A549 (cell line): ENCODE results near the gene GABRG2. TPM values are rescaled to one million over a fixed set of nuclear protein-coding genes. Genes with fewer than 3 reads are reported as not detected.

Experiments
- ATAC-seq, 2 experiments: fragments of 200-7000 bp in 1 of 2; fragments of >200 bp in 1 of 2; cut with Nextera tagmentation in 1 of 2; cut with Tn5 transposase in 1 of 2; 3 replicates each; pipeline versions ENCODE4 v1.8.0 to v1.9.1; 2018 to 2020; ENCODE audit warnings: mild to moderate bottlenecking in 1 of 2, moderate library complexity in 1 of 2
- CTCF ChIA-PET: fragments of 300-600 bp; sonication (Branson Sonifier 250); formaldehyde crosslinking; extraction: SDS; loops from one replicate; lab custom pipeline; 2021; ENCODE audit warnings: antibody characterized with exemption, inconsistent platforms; lab: Yijun Ruan, JAX
- POLR2A ChIA-PET: fragments of 350-600 bp; formaldehyde crosslinking; extraction: SDS; loops from one replicate; lab custom pipeline; 2021; ENCODE audit warnings: antibody characterized with exemption, inconsistent platforms; lab: Yijun Ruan, JAX
- DNase-seq, 2 experiments: peaks; one replicate each; pipeline versions ENCODE4 v3.0.0 to v3.0.0-alpha.2; 2011 to 2016; ENCODE audit warnings: low read depth in 1 of 2, low spot score in 1 of 2
- FAIRE-seq: peaks from 2 replicates; lab custom pipeline; 2011; peaks lifted over from hg19 to GRCh38; lab: Jason Lieb, UNC
- H3K27ac ChIP-seq, 2 experiments: fragments of >200 bp; sonication (Bioruptor Twin); formaldehyde crosslinking; 3 replicates each; pipeline ENCODE4 v1.5.1; 2016 to 2017
- H3K4me1 ChIP-seq: fragments of >200 bp; sonication (Bioruptor Twin); formaldehyde crosslinking; 3 replicates; pipeline ENCODE4 v1.6.1; 2016
- H3K4me2 ChIP-seq: fragments of >200 bp; sonication (Bioruptor Twin); formaldehyde crosslinking; 3 replicates; pipeline ENCODE4 v1.6.1; 2016
- H3K4me3 ChIP-seq: fragments of >200 bp; sonication (Bioruptor Twin); formaldehyde crosslinking; 3 replicates; pipeline ENCODE4 v1.5.1; 2016
- H3K9me3 ChIP-seq: fragments of >200 bp; sonication (Bioruptor Twin); formaldehyde crosslinking; 3 replicates; pipeline ENCODE4 v1.6.1; 2016
- CBX8 ChIP-seq: fragments of 200-600 bp; sonication (generic); IDR thresholded peaks from 2 replicates; pipeline ENCODE4 v1.6.1; 2016
- CHD2 ChIP-seq: fragments of 150-350 bp; IDR thresholded peaks from 2 replicates; pipeline ENCODE4 v1.6.1; 2014; ENCODE audit warnings: low read length; ENCODE audit not compliant: partially characterized antibody
- EHMT2 ChIP-seq: fragments of 200-600 bp; sonication (generic); IDR thresholded peaks from 2 replicates; pipeline ENCODE4 v1.6.1; 2016; ENCODE audit warnings: antibody characterized with exemption, low read depth, mild to moderate bottlenecking, moderate library complexity
- HOXA7 ChIP-seq: fragments of 250-450 bp; sonication (Bioruptor Pico); IDR thresholded peaks from 2 replicates; pipeline ENCODE4 v1.5.0; 2020; ENCODE audit warnings: mild to moderate bottlenecking, moderate library complexity
- KDM1A ChIP-seq: fragments of 200-600 bp; sonication (generic); IDR thresholded peaks from 2 replicates; pipeline ENCODE4 v1.6.1; 2016; ENCODE audit warnings: low read depth, mild to moderate bottlenecking
- KDM5A ChIP-seq: fragments of 200-600 bp; sonication (generic); IDR thresholded peaks from 2 replicates; pipeline ENCODE4 v1.6.1; 2016; ENCODE audit warnings: antibody characterized with exemption, mild to moderate bottlenecking
- MAFK ChIP-seq: fragments of 450-650 bp; IDR thresholded peaks from 2 replicates; pipeline ENCODE4 v1.6.1; 2014; ENCODE audit not compliant: partially characterized antibody
- MAZ ChIP-seq: fragments of 150-350 bp; IDR thresholded peaks from 2 replicates; pipeline ENCODE4 v1.6.1; 2014; ENCODE audit warnings: antibody characterized with exemption, low read depth, low read length, borderline replicate concordance
- NPAS2 ChIP-seq: fragments of 250-450 bp; sonication (Bioruptor Pico); IDR thresholded peaks from 2 replicates; pipeline ENCODE4 v1.8.0; 2022; ENCODE audit warnings: mild to moderate bottlenecking, moderate library complexity, borderline replicate concordance
- NR3C1 ChIP-seq: fragments of >200 bp; sonication (Bioruptor Twin); formaldehyde crosslinking; IDR thresholded peaks from 3 replicates; pipeline ENCODE4 v1.6.1; 2017
- PHF8 ChIP-seq: fragments of 200-600 bp; sonication (generic); IDR thresholded peaks from 2 replicates; pipeline ENCODE4 v1.6.1; 2016; ENCODE audit warnings: low read depth, mild to moderate bottlenecking, antibody characterized with exemption, moderate library complexity, borderline replicate concordance
- POLR2A ChIP-seq: IDR thresholded peaks from 2 replicates; pipeline ENCODE4 v1.6.1; 2012; ENCODE audit warnings: mild to moderate bottlenecking, low read length
- POLR2AphosphoS2 ChIP-seq: conservative IDR thresholded peaks from 2 replicates; pipeline ENCODE4 v1.6.1; 2012; ENCODE audit warnings: low read length, improper control_type of control experiment, inconsistent platforms
- RAD21 ChIP-seq, 2 experiments: fragments of >200 bp in 1 of 2; sonication (Bioruptor Twin) in 1 of 2; formaldehyde crosslinking in 1 of 2; IDR thresholded peaks in 1 of 2; conservative IDR thresholded peaks in 1 of 2; 2 replicates in 1 of 2; 3 replicates in 1 of 2; pipeline ENCODE4 v1.6.1; 2012 to 2018; ENCODE audit warnings: inconsistent platforms in 1 of 2
- RCOR1 ChIP-seq: fragments of 150-350 bp; IDR thresholded peaks from 2 replicates; pipeline ENCODE4 v1.6.1; 2014; ENCODE audit warnings: antibody characterized with exemption, low read length, low read depth
- RFX5 ChIP-seq: fragments of 450-650 bp; IDR thresholded peaks from 2 replicates; pipeline ENCODE4 v1.7.1; 2014; ENCODE audit warnings: antibody characterized with exemption, mild to moderate bottlenecking, moderate library complexity
- ZNF302 ChIP-seq: fragments of 250-450 bp; sonication (Bioruptor Pico); IDR thresholded peaks from 2 replicates; pipeline ENCODE4 v1.9.0; 2021; ENCODE audit warnings: inconsistent platforms, mild to moderate bottlenecking, moderate library complexity
- ZSCAN20 ChIP-seq: fragments of 250-450 bp; sonication (Bioruptor Pico); IDR thresholded peaks from 2 replicates; pipeline ENCODE4 v1.8.0; 2022; ENCODE audit warnings: mild to moderate bottlenecking, moderate library complexity
- WGBS: methylation state at CpG from one replicate; pipeline ENCODE4 v1.1.6; 2017; ENCODE audit errors: missing lambda C conversion rate; 5-methylcytosine and 5-hydroxymethylcytosine counted together
- polyA plus RNA-seq, 4 experiments: library from polyadenylated mRNA; depleted of rRNA in 3 of 4; stranded (reverse); fragments of >200 nt; fragmentation: RNase III in 1 of 4; extraction: RNeasy Plus Mini Kit Qiagen cat#74134 plus additional on column Dnase treatment in 1 of 4; gene quantifications; 2 replicates in 3 of 4; 3 replicates in 1 of 4; pipeline ENCODE4 v1.2.3, GENCODE V29; 2011 to 2017
- TF ChIP-seq, protein P1 (sequence below): fragments of 250-450 bp; sonication (Bioruptor Pico); IDR thresholded peaks from 2 replicates; pipeline ENCODE4 v1.5.0; 2020; ENCODE audit warnings: low read depth, mild to moderate bottlenecking, moderate library complexity
- TF ChIP-seq, protein P2 (sequence below): fragments of 200-600 bp; sonication (generic); IDR thresholded peaks from 2 replicates; pipeline ENCODE4 v1.6.1; 2016; ENCODE audit warnings: antibody characterized with exemption, mild to moderate bottlenecking, moderate library complexity
- TF ChIP-seq, protein P3 (sequence below): fragments of >200 bp; sonication (Bioruptor Twin); formaldehyde crosslinking; IDR thresholded peaks from 3 replicates; pipeline ENCODE4 v1.5.1; 2016
- TF ChIP-seq, protein P4 (sequence below): IDR thresholded peaks from 2 replicates; pipeline ENCODE4 v1.6.1; 2012
- TF ChIP-seq, protein P5 (sequence below): fragments of 450-650 bp; IDR thresholded peaks from 2 replicates; pipeline ENCODE4 v1.6.1; 2014; ENCODE audit warnings: antibody characterized with exemption
- TF ChIP-seq, protein P6 (sequence below): fragments of 250-450 bp; sonication (Bioruptor Pico); IDR thresholded peaks from 2 replicates; pipeline ENCODE4 v1.5.0; 2021; ENCODE audit warnings: mild to moderate bottlenecking, moderate library complexity, borderline replicate concordance
- TF ChIP-seq, protein P7 (sequence below): fragments of >200 bp; sonication (Bioruptor Twin); formaldehyde crosslinking; IDR thresholded peaks from 3 replicates; pipeline ENCODE4 v1.6.1; 2016
- TF ChIP-seq, protein P8 (sequence below): fragments of >200 bp; sonication (Bioruptor Twin); formaldehyde crosslinking; IDR thresholded peaks from 2 replicates; pipeline ENCODE4 v1.6.1; 2016

GABRG2 gene
- polyA plus RNA-seq, 2 of the 4 experiments (the other 2 are of a cell fraction), result not detected

DNA sequence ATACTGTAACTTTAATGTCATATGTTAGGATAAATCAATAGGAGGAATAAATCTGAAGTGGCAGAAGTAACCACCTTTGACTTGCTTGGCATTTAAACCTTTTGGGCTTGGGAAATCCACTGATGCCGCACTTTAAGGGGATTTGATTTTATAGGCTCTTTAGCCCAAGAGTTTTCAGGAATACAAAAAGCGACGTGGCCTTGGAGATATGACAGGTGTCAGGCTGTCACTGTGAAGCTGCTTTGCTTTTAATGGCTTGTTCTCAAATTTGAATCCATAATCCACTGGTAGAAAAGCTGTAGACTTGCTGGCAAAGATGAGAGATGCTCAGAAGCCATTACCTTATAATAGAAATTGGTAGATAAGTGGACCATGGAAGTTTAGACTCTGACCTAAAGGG lies 71.6 kb downstream of the GABRG2 start:
- ChIA-PET CTCF (no interaction called here), POLR2A (no interaction called here)
- ATAC-seq (no peak), DNase-seq (no peak), FAIRE-seq (no peak)
- no peak overlapping the region for H3K4me3 ChIP-seq
- TF ChIP-seq RCOR1 (no peak), MAZ (no peak), HOXA7 (CRISPR knock-in tag) (no peak), NPAS2 (CRISPR knock-in tag) (no peak), KDM1A (no peak), POLR2AphosphoS2 (no peak), ZSCAN20 (no peak), CHD2 (no peak), MAFK (no peak), CBX8 (no peak), ZNF302 (no peak)
- TF ChIP-seq, protein P1, sequence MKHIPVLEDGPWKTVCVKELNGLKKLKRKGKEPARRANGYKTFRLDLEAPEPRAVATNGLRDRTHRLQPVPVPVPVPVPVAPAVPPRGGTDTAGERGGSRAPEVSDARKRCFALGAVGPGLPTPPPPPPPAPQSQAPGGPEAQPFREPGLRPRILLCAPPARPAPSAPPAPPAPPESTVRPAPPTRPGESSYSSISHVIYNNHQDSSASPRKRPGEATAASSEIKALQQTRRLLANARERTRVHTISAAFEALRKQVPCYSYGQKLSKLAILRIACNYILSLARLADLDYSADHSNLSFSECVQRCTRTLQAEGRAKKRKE (CRISPR knock-in tag), result no peak
- TF ChIP-seq, protein P2, sequence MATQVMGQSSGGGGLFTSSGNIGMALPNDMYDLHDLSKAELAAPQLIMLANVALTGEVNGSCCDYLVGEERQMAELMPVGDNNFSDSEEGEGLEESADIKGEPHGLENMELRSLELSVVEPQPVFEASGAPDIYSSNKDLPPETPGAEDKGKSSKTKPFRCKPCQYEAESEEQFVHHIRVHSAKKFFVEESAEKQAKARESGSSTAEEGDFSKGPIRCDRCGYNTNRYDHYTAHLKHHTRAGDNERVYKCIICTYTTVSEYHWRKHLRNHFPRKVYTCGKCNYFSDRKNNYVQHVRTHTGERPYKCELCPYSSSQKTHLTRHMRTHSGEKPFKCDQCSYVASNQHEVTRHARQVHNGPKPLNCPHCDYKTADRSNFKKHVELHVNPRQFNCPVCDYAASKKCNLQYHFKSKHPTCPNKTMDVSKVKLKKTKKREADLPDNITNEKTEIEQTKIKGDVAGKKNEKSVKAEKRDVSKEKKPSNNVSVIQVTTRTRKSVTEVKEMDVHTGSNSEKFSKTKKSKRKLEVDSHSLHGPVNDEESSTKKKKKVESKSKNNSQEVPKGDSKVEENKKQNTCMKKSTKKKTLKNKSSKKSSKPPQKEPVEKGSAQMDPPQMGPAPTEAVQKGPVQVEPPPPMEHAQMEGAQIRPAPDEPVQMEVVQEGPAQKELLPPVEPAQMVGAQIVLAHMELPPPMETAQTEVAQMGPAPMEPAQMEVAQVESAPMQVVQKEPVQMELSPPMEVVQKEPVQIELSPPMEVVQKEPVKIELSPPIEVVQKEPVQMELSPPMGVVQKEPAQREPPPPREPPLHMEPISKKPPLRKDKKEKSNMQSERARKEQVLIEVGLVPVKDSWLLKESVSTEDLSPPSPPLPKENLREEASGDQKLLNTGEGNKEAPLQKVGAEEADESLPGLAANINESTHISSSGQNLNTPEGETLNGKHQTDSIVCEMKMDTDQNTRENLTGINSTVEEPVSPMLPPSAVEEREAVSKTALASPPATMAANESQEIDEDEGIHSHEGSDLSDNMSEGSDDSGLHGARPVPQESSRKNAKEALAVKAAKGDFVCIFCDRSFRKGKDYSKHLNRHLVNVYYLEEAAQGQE, result no peak
- TF ChIP-seq, protein P3, sequence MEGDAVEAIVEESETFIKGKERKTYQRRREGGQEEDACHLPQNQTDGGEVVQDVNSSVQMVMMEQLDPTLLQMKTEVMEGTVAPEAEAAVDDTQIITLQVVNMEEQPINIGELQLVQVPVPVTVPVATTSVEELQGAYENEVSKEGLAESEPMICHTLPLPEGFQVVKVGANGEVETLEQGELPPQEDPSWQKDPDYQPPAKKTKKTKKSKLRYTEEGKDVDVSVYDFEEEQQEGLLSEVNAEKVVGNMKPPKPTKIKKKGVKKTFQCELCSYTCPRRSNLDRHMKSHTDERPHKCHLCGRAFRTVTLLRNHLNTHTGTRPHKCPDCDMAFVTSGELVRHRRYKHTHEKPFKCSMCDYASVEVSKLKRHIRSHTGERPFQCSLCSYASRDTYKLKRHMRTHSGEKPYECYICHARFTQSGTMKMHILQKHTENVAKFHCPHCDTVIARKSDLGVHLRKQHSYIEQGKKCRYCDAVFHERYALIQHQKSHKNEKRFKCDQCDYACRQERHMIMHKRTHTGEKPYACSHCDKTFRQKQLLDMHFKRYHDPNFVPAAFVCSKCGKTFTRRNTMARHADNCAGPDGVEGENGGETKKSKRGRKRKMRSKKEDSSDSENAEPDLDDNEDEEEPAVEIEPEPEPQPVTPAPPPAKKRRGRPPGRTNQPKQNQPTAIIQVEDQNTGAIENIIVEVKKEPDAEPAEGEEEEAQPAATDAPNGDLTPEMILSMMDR, result no peak
- TF ChIP-seq, protein P4, sequence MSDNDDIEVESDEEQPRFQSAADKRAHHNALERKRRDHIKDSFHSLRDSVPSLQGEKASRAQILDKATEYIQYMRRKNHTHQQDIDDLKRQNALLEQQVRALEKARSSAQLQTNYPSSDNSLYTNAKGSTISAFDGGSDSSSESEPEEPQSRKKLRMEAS, result no peak
- TF ChIP-seq, protein P5, sequence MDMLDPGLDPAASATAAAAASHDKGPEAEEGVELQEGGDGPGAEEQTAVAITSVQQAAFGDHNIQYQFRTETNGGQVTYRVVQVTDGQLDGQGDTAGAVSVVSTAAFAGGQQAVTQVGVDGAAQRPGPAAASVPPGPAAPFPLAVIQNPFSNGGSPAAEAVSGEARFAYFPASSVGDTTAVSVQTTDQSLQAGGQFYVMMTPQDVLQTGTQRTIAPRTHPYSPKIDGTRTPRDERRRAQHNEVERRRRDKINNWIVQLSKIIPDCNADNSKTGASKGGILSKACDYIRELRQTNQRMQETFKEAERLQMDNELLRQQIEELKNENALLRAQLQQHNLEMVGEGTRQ, result no peak
- H3K9me3 ChIP-seq, result no peaks in the 10 kb centered on the region
- H3K27ac ChIP-seq, result no peak overlapping the region
- H3K4me1 ChIP-seq, result no peaks in the 10 kb centered on the region
- H3K4me2 ChIP-seq, result no peak overlapping the region
- WGBS, result 24% methylated on average over 3 of the region's 3 CpGs

DNA sequence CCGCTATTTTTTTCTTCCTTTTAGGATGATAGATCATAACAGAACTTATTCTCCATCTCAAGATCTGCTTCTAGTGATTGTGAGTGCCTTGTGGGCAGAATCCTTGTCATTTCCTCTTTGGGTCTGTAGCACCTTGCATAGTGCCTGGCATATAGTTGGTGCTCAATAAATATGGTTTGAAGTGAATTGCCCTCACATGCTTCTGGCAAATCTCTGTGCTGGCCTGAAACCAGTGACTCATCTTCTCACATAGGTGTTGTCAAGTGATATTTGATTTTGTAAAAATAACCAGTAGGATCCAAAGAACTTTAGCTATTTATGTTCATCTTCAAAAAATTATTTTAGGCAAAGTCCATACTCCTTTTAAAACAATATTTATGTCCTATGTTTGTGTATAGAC lies 86.7 kb downstream of the GABRG2 start:
- Histone ChIP-seq H3K4me3 (no peak overlapping the region), H3K9me3 (no peaks in the 10 kb centered on the region), H3K27ac (no peak overlapping the region), H3K4me2 (no peak overlapping the region), H3K4me1 (no peaks in the 10 kb centered on the region)
- no peak for FAIRE-seq
- POLR2A ChIA-PET, result no interaction called here
- no peak for DNase-seq
- no peak for ATAC-seq
- TF ChIP-seq RFX5 (no peak), POLR2AphosphoS2 (no peak), EHMT2 (no peak), RAD21 (conservative IDR thresholded peaks at IDR 0.05 in 1 of 2, IDR thresholded peaks at IDR 0.05 in 1 of 2) (no peak), PHF8 (no peak), KDM5A (no peak), NR3C1 (no peak), POLR2A (no peak), RCOR1 (no peak)
- TF ChIP-seq, protein P6, sequence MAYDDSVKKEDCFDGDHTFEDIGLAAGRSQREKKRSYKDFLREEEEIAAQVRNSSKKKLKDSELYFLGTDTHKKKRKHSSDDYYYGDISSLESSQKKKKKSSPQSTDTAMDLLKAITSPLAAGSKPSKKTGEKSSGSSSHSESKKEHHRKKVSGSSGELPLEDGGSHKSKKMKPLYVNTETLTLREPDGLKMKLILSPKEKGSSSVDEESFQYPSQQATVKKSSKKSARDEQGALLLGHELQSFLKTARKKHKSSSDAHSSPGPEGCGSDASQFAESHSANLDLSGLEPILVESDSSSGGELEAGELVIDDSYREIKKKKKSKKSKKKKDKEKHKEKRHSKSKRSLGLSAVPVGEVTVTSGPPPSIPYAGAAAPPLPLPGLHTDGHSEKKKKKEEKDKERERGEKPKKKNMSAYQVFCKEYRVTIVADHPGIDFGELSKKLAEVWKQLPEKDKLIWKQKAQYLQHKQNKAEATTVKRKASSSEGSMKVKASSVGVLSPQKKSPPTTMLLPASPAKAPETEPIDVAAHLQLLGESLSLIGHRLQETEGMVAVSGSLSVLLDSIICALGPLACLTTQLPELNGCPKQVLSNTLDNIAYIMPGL (CRISPR knock-in tag), result no peak
- TF ChIP-seq, protein P7, sequence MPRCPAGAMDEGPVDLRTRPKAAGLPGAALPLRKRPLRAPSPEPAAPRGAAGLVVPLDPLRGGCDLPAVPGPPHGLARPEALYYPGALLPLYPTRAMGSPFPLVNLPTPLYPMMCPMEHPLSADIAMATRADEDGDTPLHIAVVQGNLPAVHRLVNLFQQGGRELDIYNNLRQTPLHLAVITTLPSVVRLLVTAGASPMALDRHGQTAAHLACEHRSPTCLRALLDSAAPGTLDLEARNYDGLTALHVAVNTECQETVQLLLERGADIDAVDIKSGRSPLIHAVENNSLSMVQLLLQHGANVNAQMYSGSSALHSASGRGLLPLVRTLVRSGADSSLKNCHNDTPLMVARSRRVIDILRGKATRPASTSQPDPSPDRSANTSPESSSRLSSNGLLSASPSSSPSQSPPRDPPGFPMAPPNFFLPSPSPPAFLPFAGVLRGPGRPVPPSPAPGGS, result no peak
- TF ChIP-seq, protein P8, sequence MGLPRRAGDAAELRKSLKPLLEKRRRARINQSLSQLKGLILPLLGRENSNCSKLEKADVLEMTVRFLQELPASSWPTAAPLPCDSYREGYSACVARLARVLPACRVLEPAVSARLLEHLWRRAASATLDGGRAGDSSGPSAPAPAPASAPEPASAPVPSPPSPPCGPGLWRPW, result no peak
- CTCF ChIA-PET, result no interaction called here
- WGBS, result 0% methylated on average over 1 of the region's 1 CpG
